ENCODE measurements around the gene VPS35L.

VPS35L gene

GRCh38 chr16:19706846-19707245 is 151.3 kb downstream of the VPS35L start:
- H3K9me3 ChIP-seq (ENCODE audit: control insufficient read depth, insufficient read depth, low read length): no peaks in the 10 kb centered on the region
- H3K36me3 ChIP-seq (ENCODE audit: control insufficient read depth, insufficient read depth, low read length): peaks cover 88% of the 10 kb centered on the region
- peaks cover 36% of the 10 kb centered on the region for H3K4me1 ChIP-seq (ENCODE audit: control insufficient read depth, insufficient read depth, low read length)
- no peak overlapping the region for H3K4me3 ChIP-seq (ENCODE audit: low read depth, low read length)
- H3K27ac ChIP-seq (ENCODE audit: low read depth, low read length): no peak overlapping the region
- no peak overlapping the region for H3K9ac ChIP-seq (ENCODE audit: low read depth, low read length)
- no peaks in the 10 kb centered on the region for H3K27me3 ChIP-seq (ENCODE audit: control insufficient read depth, insufficient read depth, low read length)

- peaks cover 91% of the 10 kb centered on the region for H3K36me3 ChIP-seq (ENCODE audit: control insufficient read depth, insufficient read depth, low read length)
- H3K4me1 ChIP-seq (ENCODE audit: control insufficient read depth, insufficient read depth, low read length): peaks cover 45% of the 10 kb centered on the region
- H3K27ac ChIP-seq (ENCODE audit: low read depth, low read length): no peak overlapping the region
- H3K4me3 ChIP-seq (ENCODE audit: low read depth, low read length): no peak overlapping the region
- no peak overlapping the region for H3K9ac ChIP-seq (ENCODE audit: low read depth, low read length)
- no peaks in the 10 kb centered on the region for H3K27me3 ChIP-seq (ENCODE audit: control insufficient read depth, insufficient read depth, low read length)
- no peaks in the 10 kb centered on the region for H3K9me3 ChIP-seq (ENCODE audit: control insufficient read depth, insufficient read depth, low read length)
These were observed 152.2 kb downstream of the VPS35L start for GRCh38 chr16:19707569-19708295.

- Histone ChIP-seq H3K27ac (ENCODE audit: low read depth, low read length) (no peak overlapping the region), H3K4me3 (ENCODE audit: low read depth, low read length) (no peak overlapping the region), H3K9ac (ENCODE audit: low read depth, low read length) (no peak overlapping the region), H3K36me3 (ENCODE audit: control insufficient read depth, insufficient read depth, low read length) (peaks cover 91% of the 10 kb centered on the region), H3K9me3 (ENCODE audit: control insufficient read depth, insufficient read depth, low read length) (no peaks in the 10 kb centered on the region), H3K27me3 (ENCODE audit: control insufficient read depth, insufficient read depth, low read length) (no peaks in the 10 kb centered on the region), H3K4me1 (ENCODE audit: control insufficient read depth, insufficient read depth, low read length) (peaks cover 45% of the 10 kb centered on the region)
These were observed 153.0 kb downstream of the VPS35L start for GRCh38 chr16:19708296-19709205.

DNA sequence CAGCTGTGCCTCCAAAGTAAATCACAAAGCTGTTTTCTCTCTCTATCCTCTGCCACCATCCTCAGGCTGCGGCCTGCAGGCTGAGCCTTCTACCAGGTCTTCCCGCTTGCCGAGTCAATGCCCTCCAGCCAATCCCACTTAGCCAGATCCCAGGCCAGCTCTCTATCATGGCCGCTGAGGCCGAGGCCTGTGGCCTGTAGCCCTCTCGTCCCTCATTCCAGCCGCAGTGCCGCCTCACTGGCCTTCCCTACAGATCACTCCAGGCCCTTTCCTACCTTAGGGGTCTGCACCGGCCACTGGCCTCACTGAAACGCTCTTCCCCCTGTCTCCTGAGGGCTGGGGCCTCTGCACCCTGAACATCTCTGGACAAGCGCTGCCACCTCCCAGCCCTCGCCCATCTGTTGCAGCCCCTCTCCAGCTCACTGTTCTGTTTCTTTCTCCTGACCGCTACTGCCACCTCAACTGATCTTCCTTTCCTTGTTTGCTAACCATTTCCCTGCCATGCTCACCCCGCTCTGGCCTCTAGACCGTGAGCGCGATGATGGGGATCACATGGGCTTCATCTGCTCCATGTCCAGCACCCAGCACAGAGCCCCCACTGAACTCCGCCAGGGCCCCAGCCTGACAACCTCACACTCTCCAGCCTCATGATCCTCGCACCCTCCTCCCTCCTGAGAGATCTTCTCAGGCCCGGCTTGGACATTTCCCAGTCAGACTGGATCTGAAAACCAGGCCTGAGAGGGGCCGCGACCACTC is 154.1 kb downstream of the VPS35L start:
- no peak overlapping the region for H3K9ac ChIP-seq (ENCODE audit: low read depth, low read length)
- no peaks in the 10 kb centered on the region for H3K27me3 ChIP-seq (ENCODE audit: control insufficient read depth, insufficient read depth, low read length)
- peaks cover 91% of the 10 kb centered on the region for H3K36me3 ChIP-seq (ENCODE audit: control insufficient read depth, insufficient read depth, low read length)
- peak overlapping the region; percentile 90 for H3K27ac ChIP-seq (ENCODE audit: low read depth, low read length)
- peaks cover 45% of the 10 kb centered on the region for H3K4me1 ChIP-seq (ENCODE audit: control insufficient read depth, insufficient read depth, low read length)
- no peak overlapping the region for H3K4me3 ChIP-seq (ENCODE audit: low read depth, low read length)
- H3K9me3 ChIP-seq (ENCODE audit: control insufficient read depth, insufficient read depth, low read length): no peaks in the 10 kb centered on the region

DNA sequence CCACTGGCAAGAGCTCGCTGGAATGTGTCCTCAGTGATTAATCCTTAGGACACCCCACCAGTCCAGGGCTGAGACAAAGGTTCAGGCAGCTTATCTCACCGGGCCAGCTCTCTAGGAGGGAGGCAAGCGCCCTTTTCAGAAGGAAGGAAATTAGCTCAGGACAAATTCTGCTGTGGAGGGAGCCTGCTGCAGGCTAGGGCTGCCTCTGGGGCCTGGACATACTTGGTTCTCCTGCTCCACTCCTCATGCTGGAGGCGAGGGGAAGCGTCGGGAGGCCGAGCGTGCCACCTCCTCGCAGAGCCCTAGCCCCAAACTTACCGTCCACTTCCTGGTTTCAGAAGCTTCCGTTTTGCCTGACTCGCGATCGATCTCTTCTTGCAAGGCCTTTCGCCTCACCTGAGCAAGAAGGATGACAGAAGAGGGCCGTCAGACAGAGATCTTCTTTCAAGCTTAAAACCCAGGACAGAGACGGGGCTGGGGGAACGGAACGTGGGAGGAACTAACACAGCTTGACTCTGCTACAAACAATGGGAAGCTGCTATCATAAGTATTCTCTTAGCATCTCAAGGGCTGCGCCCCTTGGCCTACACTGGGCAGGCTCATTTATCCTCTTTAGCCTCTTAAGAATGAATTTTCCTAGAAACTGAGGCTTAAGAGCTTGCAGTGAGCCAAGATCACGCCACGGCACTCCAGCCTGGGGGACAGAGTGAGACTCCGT is 154.8 kb downstream of the VPS35L start:
- Histone ChIP-seq H3K27me3 (ENCODE audit: control insufficient read depth, insufficient read depth, low read length) (no peaks in the 10 kb centered on the region), H3K9ac (ENCODE audit: low read depth, low read length) (no peak overlapping the region), H3K36me3 (ENCODE audit: control insufficient read depth, insufficient read depth, low read length) (peaks cover 89% of the 10 kb centered on the region), H3K4me3 (ENCODE audit: low read depth, low read length) (no peak overlapping the region), H3K27ac (ENCODE audit: low read depth, low read length) (peak overlapping the region; percentile 90), H3K4me1 (ENCODE audit: control insufficient read depth, insufficient read depth, low read length) (peaks cover 45% of the 10 kb centered on the region), H3K9me3 (ENCODE audit: control insufficient read depth, insufficient read depth, low read length) (no peaks in the 10 kb centered on the region)

- Histone ChIP-seq H3K4me3 (ENCODE audit: low read depth, low read length) (no peak overlapping the region), H3K4me1 (ENCODE audit: control insufficient read depth, insufficient read depth, low read length) (peaks cover 49% of the 10 kb centered on the region), H3K9ac (ENCODE audit: low read depth, low read length) (no peak overlapping the region), H3K9me3 (ENCODE audit: control insufficient read depth, insufficient read depth, low read length) (no peaks in the 10 kb centered on the region), H3K36me3 (ENCODE audit: control insufficient read depth, insufficient read depth, low read length) (peaks cover 87% of the 10 kb centered on the region), H3K27me3 (ENCODE audit: control insufficient read depth, insufficient read depth, low read length) (no peaks in the 10 kb centered on the region), H3K27ac (ENCODE audit: low read depth, low read length) (peak overlapping the region; percentile 90)
These were observed 155.6 kb downstream of the VPS35L start for GRCh38 chr16:19710991-19711545.

DNA sequence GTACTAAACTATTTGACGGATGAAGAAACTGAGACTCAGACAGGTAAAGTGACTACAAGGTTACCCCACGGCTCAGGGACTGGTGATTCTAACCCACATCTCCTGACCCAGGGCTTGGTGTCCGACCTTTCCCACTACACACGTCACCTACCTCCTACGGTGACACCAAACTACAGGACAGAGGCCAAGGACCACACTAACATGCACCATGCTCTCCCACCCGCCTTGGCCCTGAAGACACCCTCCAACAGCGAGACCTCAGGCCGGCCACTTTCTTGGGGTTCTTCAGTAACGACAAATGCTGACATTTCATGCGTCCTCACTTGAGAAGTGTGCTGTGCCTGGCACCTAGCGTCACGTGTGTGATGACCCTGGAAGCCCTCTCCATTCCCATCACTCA is 156.1 kb downstream of the VPS35L start:
- Histone ChIP-seq H3K4me3 (ENCODE audit: low read depth, low read length) (no peak overlapping the region), H3K4me1 (ENCODE audit: control insufficient read depth, insufficient read depth, low read length) (peaks cover 55% of the 10 kb centered on the region), H3K27me3 (ENCODE audit: control insufficient read depth, insufficient read depth, low read length) (no peaks in the 10 kb centered on the region), H3K9me3 (ENCODE audit: control insufficient read depth, insufficient read depth, low read length) (no peaks in the 10 kb centered on the region), H3K36me3 (ENCODE audit: control insufficient read depth, insufficient read depth, low read length) (peaks cover 87% of the 10 kb centered on the region), H3K27ac (ENCODE audit: low read depth, low read length) (peak overlapping the region; percentile 90), H3K9ac (ENCODE audit: low read depth, low read length) (no peak overlapping the region)

DNA sequence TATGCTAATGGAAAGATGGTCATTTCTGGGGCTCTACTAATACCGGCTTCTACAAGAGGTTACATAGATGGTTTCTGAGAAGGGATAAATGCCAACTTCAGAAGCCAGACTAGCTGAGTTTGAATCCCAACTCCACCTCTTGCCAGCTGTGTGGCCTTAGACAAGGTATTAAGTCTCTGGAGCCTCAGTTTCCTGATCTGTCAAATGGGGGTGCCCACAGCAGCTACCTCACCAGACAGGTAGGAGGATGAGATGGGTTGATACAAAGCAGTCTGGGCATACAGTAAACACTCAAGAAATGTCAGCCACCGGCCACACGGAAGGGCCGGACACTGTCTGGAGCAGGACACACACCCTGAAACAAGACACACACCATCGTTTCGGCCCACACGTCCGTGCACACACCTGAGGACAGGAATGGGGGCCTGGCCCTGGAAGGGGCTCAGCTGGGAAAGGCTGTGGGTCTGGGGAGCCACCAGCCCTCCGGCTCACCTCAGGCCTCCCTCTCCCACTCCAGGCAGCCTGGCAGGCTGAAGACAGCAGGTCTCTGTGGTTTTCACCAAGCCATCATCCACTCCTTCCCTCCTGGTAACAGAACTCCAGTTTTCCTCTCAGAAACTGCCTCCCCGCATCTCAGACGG is 157.0 kb downstream of the VPS35L start:
- H3K36me3 ChIP-seq (ENCODE audit: control insufficient read depth, insufficient read depth, low read length): peaks cover 80% of the 10 kb centered on the region

GRCh38 chr16:19713697-19714096 is 158.2 kb downstream of the VPS35L start:
- Histone ChIP-seq H3K9me3 (ENCODE audit: control insufficient read depth, insufficient read depth, low read length) (no peaks in the 10 kb centered on the region), H3K36me3 (ENCODE audit: control insufficient read depth, insufficient read depth, low read length) (peaks cover 73% of the 10 kb centered on the region), H3K4me1 (ENCODE audit: control insufficient read depth, insufficient read depth, low read length) (peaks cover 46% of the 10 kb centered on the region), H3K9ac (ENCODE audit: low read depth, low read length) (no peak overlapping the region), H3K27ac (ENCODE audit: low read depth, low read length) (no peak overlapping the region), H3K27me3 (ENCODE audit: control insufficient read depth, insufficient read depth, low read length) (no peaks in the 10 kb centered on the region), H3K4me3 (ENCODE audit: low read depth, low read length) (no peak overlapping the region)

More for the DNA sequence above, 157.0 kb downstream of the VPS35L start:
- Histone ChIP-seq H3K9ac (ENCODE audit: low read depth, low read length) (no peak overlapping the region), H3K4me1 (ENCODE audit: control insufficient read depth, insufficient read depth, low read length) (peaks cover 55% of the 10 kb centered on the region), H3K4me3 (ENCODE audit: low read depth, low read length) (no peak overlapping the region), H3K27ac (ENCODE audit: low read depth, low read length) (no peak overlapping the region), H3K27me3 (ENCODE audit: control insufficient read depth, insufficient read depth, low read length) (no peaks in the 10 kb centered on the region), H3K9me3 (ENCODE audit: control insufficient read depth, insufficient read depth, low read length) (no peaks in the 10 kb centered on the region)

GRCh38 chr16:19715566-19715965 is 160.1 kb downstream of the VPS35L start:
- Histone ChIP-seq H3K27ac (ENCODE audit: low read depth, low read length) (no peak overlapping the region), H3K36me3 (ENCODE audit: control insufficient read depth, insufficient read depth, low read length) (peaks cover 55% of the 10 kb centered on the region), H3K27me3 (ENCODE audit: control insufficient read depth, insufficient read depth, low read length) (no peaks in the 10 kb centered on the region), H3K4me1 (ENCODE audit: control insufficient read depth, insufficient read depth, low read length) (peaks cover 37% of the 10 kb centered on the region), H3K4me3 (ENCODE audit: low read depth, low read length) (no peak overlapping the region), H3K9ac (ENCODE audit: low read depth, low read length) (no peak overlapping the region), H3K9me3 (ENCODE audit: control insufficient read depth, insufficient read depth, low read length) (no peaks in the 10 kb centered on the region)
